Natural killer cell (primary cell): ENCODE data around the gene ADAMTS5. TPM values are rescaled to one million over a fixed set of nuclear protein-coding genes. Genes with fewer than 3 reads are reported as not detected.

Source experiments
- ATAC-seq, 3 donors: fragments of 150-1000 bp in 2 of 3; fragments of 200-7000 bp in 1 of 3; cut with Tn5 transposase; 1 replicate in 1 of 3; 2 replicates in 2 of 3; pipeline ENCODE4 v1.10.0; 2021; ENCODE audit warnings: mild to moderate bottlenecking in 2 of 3, moderate library complexity in 2 of 3
- DNase-seq, 2 donors: peaks; one replicate each; pipeline versions ENCODE4 v3.0.0 to v3.0.0-alpha.2; 2013 to 2021; ENCODE audit warnings: mixed read lengths in 1 of 2
- H3K27ac ChIP-seq: one replicate; pipeline ENCODE4 v1.5.1; 2013; ENCODE audit warnings: mild to moderate bottlenecking, low read length
- H3K27me3 ChIP-seq: one replicate; pipeline ENCODE4 v1.6.1; 2013; ENCODE audit warnings: low read length; ENCODE audit not compliant: control insufficient read depth, insufficient read depth
- H3K36me3 ChIP-seq: one replicate; pipeline ENCODE4 v1.6.1; 2013; ENCODE audit warnings: low read length; ENCODE audit not compliant: control insufficient read depth, insufficient read depth
- H3K4me1 ChIP-seq: one replicate; pipeline ENCODE4 v1.6.1; 2013; ENCODE audit warnings: low read length; ENCODE audit not compliant: control insufficient read depth, insufficient read depth
- H3K4me3 ChIP-seq: one replicate; pipeline ENCODE4 v1.5.1; 2013; ENCODE audit warnings: low read length
- H3K9me3 ChIP-seq: one replicate; pipeline ENCODE4 v1.6.1; 2013; ENCODE audit warnings: low read length; ENCODE audit not compliant: control insufficient read depth, insufficient read depth
- H3K27ac Mint-ChIP-seq, 2 donors: one replicate each; pipeline ENCODE4 v1.8.0; 2022; ENCODE audit warnings: mild to moderate bottlenecking in 2 of 2, mixed read lengths in 2 of 2, moderate library complexity in 1 of 2
- H3K27me3 Mint-ChIP-seq, 2 donors: one replicate each; pipeline ENCODE4 v1.8.0; 2022; ENCODE audit warnings: low read depth in 2 of 2, mixed read lengths in 2 of 2
- H3K36me3 Mint-ChIP-seq: one replicate; pipeline ENCODE4 v1.8.0; 2022; ENCODE audit warnings: mixed read lengths
- H3K4me1 Mint-ChIP-seq, 2 donors: one replicate each; pipeline ENCODE4 v1.8.0; 2022; ENCODE audit warnings: mixed read lengths in 2 of 2
- H3K4me3 Mint-ChIP-seq: one replicate; pipeline ENCODE4 v1.8.0; 2022; ENCODE audit warnings: mild to moderate bottlenecking, moderate library complexity, mixed read lengths
- H3K9me3 Mint-ChIP-seq, 2 donors: one replicate each; pipeline ENCODE4 v1.8.0; 2022; ENCODE audit warnings: mixed read lengths in 2 of 2
- CTCF ChIP-seq: fragments of 200-600 bp; IDR thresholded peaks from one replicate; pipeline ENCODE4 v1.8.0; 2022; ENCODE audit warnings: antibody characterized with exemption
- WGBS: methylation state at CpG from one replicate; pipeline ENCODE4 v1.1.7; 2013; ENCODE audit warnings: missing lambda C conversion rate; ENCODE audit not compliant: insufficient coverage; 5-methylcytosine and 5-hydroxymethylcytosine counted together
- intact Hi-C: fragments of 100-400 bp; cut with micrococcal nuclease; formaldehyde crosslinking; loops from one replicate; pipeline ENCODE4 v1.14.2; 2022
- total RNA-seq, 4 donors: library from RNA; stranded (reverse); fragments of 120-200 nt in 1 of 4; gene quantifications; one replicate each; pipeline versions ENCODE4 v1.2.3 to v1.2.4, GENCODE V29; 2013 to 2022

ADAMTS5 gene
- total RNA-seq, 3 donors from 2014 or later (not counting 1 experiment from before 2014, with no cell fraction given) = 0.08 TPM; not detected in 2

DNA sequence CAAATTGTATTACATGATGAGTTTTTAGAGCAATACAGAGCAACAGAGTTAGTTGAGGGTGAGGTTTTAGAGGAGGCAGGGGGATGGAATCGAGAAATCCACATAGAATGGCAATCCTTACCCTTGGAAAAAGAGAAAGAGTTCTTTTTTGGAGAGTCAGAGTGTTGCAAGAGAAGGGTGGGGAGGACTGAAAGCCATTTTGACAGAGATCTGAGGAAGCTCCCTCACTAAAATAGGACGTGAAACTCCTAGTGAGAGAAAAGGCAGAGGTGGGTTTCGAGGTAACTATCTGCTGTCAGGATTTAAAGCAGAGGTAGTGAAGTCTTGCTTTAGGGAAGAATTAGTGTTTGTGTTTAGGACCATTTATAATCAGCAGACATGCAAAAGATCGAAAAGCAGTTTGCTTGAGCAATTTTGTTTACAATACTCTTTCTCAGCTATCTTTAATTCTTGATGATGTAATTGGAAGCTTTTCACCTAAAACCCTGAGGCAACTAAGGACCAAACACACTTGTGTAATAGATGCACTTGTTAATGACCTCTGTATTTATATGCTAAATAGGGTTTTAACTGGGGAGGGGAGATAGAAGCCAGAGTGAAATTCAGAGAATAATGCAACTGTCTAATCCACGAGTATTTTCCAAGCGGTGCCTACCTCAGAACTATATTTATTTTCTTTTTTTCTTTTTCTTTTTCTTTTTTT is 20.0 kb downstream of the ADAMTS5 start:
- H3K36me3 Mint-ChIP-seq = no peaks in the 10 kb centered on the region
- H3K4me1 Mint-ChIP-seq = no peaks in the 10 kb centered on the region
- no peak overlapping the region for H3K4me3 ChIP-seq
- no peak overlapping the region for H3K27ac Mint-ChIP-seq
- intact Hi-C loops = no loop called here
- ATAC-seq (no peak), DNase-seq (no peak)
- H3K27ac ChIP-seq = no peak overlapping the region
- no peaks in the 10 kb centered on the region for H3K36me3 ChIP-seq
- peaks cover 0 to 3% of the 10 kb centered on the region in 2 donors for H3K9me3 Mint-ChIP-seq
- H3K4me3 Mint-ChIP-seq = no peak overlapping the region
- H3K9me3 ChIP-seq = no peaks in the 10 kb centered on the region
- no peaks in the 10 kb centered on the region for H3K4me1 ChIP-seq
- no peaks in the 10 kb centered on the region for H3K27me3 ChIP-seq
- H3K27me3 Mint-ChIP-seq = peaks cover 5% of the 10 kb centered on the region in 2 donors
- 56% methylated on average over 3 of the region's 6 CpGs for WGBS
- TF ChIP-seq CTCF = no peak

- ATAC-seq (no peak), DNase-seq (no peak)
- Mint-ChIP-seq H3K27me3 (peaks cover 5% of the 10 kb centered on the region in 2 donors), H3K4me3 (no peak overlapping the region), H3K36me3 (no peaks in the 10 kb centered on the region), H3K27ac (no peak overlapping the region), H3K4me1 (no peaks in the 10 kb centered on the region), H3K9me3 (peaks cover 0 to 3% of the 10 kb centered on the region in 2 donors)
- no peaks in the 10 kb centered on the region for H3K9me3 ChIP-seq
- TF ChIP-seq CTCF = no peak
- WGBS = 82% methylated on average over 13 of the region's 13 CpGs
- intact Hi-C loops = no loop called here
- H3K4me1 ChIP-seq = no peaks in the 10 kb centered on the region
- no peak overlapping the region for H3K27ac ChIP-seq
- no peak overlapping the region for H3K4me3 ChIP-seq
- H3K27me3 ChIP-seq = no peaks in the 10 kb centered on the region
- no peaks in the 10 kb centered on the region for H3K36me3 ChIP-seq
These were observed 20.8 kb downstream of the ADAMTS5 start for GRCh38 chr21:26945916-26946675.

- no peak overlapping the region for H3K4me3 Mint-ChIP-seq
- intact Hi-C loops = no loop called here
These were observed 23.0 kb downstream of the ADAMTS5 start for GRCh38 chr21:26943921-26944320.

More at GRCh38 chr21:26943921-26944320, 23.0 kb downstream of the ADAMTS5 start:
- 0% methylated on average over 1 of the region's 2 CpGs for WGBS
- no peak for TF ChIP-seq CTCF
- ATAC-seq (no peak), DNase-seq (no peak)
- Mint-ChIP-seq H3K4me1 (no peaks in the 10 kb centered on the region), H3K9me3 (peaks cover 0 to 3% of the 10 kb centered on the region in 2 donors), H3K27ac (no peak overlapping the region), H3K36me3 (no peaks in the 10 kb centered on the region), H3K27me3 (peaks cover 5 to 6% of the 10 kb centered on the region in 2 donors)
- Histone ChIP-seq H3K4me3 (no peak overlapping the region), H3K9me3 (no peaks in the 10 kb centered on the region), H3K4me1 (no peaks in the 10 kb centered on the region), H3K36me3 (no peaks in the 10 kb centered on the region), H3K27me3 (no peaks in the 10 kb centered on the region), H3K27ac (no peak overlapping the region)
